ENCODE measurements around the gene KRTAP2-3.
"Not testable (repeated sequence)": the region's sequence is repeated elsewhere in the genome, so short reads cannot be mapped to it uniquely, and the experiment has no call there.

DNA sequence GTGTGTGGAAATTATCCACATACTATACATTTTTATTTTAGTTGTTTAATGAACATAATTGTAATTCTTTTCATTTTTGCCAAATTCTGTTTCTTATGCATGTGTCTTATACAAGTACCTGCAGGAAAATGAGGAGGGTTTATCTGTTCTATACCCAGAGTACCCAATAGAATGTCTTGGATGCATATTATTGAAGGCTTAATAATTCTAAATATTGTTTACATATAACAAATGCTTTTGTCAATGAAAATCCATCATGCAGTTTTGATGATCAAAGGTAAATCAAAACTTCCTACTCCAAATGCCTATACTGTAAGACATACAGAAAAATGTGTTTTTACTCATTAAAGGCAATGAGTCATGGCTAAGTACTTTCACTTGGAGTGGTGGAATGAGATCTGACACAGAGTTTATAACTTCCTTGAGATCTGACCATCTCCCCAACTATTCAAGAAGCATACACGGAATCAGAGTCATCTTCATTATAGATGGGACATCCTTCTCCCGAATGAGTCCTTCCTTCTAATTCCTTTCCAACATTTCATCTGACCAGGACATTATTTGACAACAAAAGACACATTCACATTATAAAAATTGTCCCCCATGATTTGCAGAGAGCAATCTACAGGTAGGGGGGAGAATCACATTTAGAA, 44.6 kb upstream of the KRTAP2-3 start:
- not testable (repeated sequence) for TF ChIP-seq POLR2A, POLR2AphosphoS5 (IDR thresholded peaks at IDR 0.05)
- TF ChIP-seq, protein P1, sequence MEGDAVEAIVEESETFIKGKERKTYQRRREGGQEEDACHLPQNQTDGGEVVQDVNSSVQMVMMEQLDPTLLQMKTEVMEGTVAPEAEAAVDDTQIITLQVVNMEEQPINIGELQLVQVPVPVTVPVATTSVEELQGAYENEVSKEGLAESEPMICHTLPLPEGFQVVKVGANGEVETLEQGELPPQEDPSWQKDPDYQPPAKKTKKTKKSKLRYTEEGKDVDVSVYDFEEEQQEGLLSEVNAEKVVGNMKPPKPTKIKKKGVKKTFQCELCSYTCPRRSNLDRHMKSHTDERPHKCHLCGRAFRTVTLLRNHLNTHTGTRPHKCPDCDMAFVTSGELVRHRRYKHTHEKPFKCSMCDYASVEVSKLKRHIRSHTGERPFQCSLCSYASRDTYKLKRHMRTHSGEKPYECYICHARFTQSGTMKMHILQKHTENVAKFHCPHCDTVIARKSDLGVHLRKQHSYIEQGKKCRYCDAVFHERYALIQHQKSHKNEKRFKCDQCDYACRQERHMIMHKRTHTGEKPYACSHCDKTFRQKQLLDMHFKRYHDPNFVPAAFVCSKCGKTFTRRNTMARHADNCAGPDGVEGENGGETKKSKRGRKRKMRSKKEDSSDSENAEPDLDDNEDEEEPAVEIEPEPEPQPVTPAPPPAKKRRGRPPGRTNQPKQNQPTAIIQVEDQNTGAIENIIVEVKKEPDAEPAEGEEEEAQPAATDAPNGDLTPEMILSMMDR (IDR thresholded peaks at IDR 0.05), result not testable (repeated sequence)
